ENCODE results near the gene FSIP1.

FSIP1 gene

GRCh38 chr15:39578851-39579486 is 203.7 kb downstream of the FSIP1 start:
- DNase-seq = no peak

GRCh38 chr15:39575180-39575579 is 207.5 kb downstream of the FSIP1 start:
- DNase-seq = no peak

GRCh38 chr15:39574427-39574826 is 208.2 kb downstream of the FSIP1 start:
- no peak for DNase-seq

GRCh38 chr15:39573844-39574243 is 208.8 kb downstream of the FSIP1 start:
- no peak for DNase-seq

- DNase-seq = no peak
Measured at GRCh38 chr15:39573287-39573686, 209.4 kb downstream of the FSIP1 start.

GRCh38 chr15:39565851-39566250 is 216.8 kb downstream of the FSIP1 start:
- DNase-seq = no peak

DNA sequence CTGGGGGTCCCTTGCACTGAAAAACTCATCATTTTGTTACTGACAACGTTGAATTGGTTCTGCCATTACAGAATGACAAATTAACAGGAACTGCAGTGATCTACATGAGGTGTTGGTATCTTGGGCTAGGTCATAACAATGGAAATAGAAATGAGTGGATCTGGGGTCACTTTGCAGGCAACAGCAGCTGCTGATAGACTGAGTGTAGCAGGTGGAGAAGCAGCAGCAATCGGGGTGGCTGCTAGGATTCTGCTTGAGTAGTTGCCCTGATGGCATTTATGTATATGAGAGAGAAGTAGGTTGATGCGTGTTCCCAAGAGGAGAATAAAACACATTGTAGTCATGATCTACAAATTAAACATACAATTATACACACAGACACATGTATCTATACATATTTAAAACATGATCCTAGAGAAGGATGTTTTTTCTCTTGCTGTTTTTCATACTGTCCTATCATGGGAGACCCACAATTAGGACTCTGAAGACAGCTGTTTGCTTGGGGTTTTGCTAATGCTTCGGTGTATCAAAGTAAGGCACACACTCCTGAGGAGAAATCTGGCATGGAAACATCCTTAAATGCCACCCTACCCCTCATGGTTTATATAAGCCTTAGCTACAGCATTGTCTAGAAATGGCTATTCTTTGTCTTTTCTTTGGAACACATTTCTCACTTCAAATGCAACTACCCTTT is 217.5 kb downstream of the FSIP1 start:
- DNase-seq = no peak

GRCh38 chr15:39558421-39558820 is 224.2 kb downstream of the FSIP1 start:
- no peak for DNase-seq

- no peak for DNase-seq
Measured at GRCh38 chr15:39556461-39556860, 226.2 kb downstream of the FSIP1 start.

GRCh38 chr15:39555885-39556284 is 226.8 kb downstream of the FSIP1 start:
- DNase-seq = no peak

- DNase-seq = no peak
Measured at GRCh38 chr15:39554746-39555387, 227.8 kb downstream of the FSIP1 start.

- no peak for DNase-seq
Measured at GRCh38 chr15:39553947-39554693, 228.5 kb downstream of the FSIP1 start.

DNA sequence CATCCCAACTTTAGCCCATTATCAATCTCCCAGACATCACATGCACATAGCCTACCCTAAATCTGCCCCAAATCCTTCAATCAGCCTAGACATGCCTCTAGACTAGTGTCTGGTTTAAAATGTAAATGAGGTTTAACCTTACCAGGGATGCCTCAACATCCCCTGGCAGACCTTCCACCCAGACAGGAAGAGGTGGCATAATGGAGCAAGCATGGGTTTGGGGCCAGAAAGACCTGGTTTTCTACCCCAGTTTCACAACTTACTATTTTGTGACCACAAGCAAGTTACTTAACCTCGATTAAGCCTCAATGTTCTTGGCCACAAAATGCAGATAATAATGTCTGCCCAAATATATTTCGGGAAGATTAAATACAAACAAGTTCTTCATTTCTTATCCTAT is 230.1 kb downstream of the FSIP1 start:
- no peak for DNase-seq

DNA sequence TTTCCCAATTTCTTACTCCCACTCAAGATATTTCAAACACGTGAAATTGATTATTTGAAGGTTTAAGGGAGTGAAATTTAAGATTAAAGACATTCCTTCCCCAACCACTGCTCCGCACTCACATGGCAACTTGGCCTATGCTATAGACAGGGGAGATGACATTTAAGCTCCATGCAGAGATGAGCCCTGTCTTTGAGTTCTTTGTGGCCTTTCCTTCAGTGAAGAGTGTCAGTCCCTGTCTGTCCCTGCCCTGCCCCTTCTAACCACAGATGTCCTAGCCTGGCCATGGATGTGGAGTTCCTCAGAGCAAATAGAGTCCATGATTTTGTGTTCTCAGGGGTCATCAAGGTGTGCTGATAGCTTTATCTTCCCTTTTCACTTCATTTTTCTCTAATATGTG is 231.2 kb downstream of the FSIP1 start:
- DNase-seq = no peak
